ENCODE measurements around the gene HOXA13. TPM values are rescaled to one million over a fixed set of nuclear protein-coding genes. Genes with fewer than 3 reads are reported as not detected.

Gene HOXA13
- total and polyA plus RNA-seq, 4 donors = 0.38 TPM; not detected in 3

- 55 to 80% methylated on average over 48 of the region's 48 CpGs for WGBS, 2 donors
- Histone ChIP-seq H3K36me3 (ENCODE audit: control insufficient read depth in 1 of 2, insufficient read depth in 2 of 2, low read length in 1 of 2) (no peaks in the 10 kb centered on the region), H3K4me1 (ENCODE audit: control insufficient read depth in 1 of 2, insufficient read depth in 2 of 2, low read length in 2 of 2) (peaks cover 0 to 2% of the 10 kb centered on the region in 2 donors), H3K4me3 (ENCODE audit: low read length in 2 of 2) (no peak overlapping the region), H3K9me3 (ENCODE audit: control insufficient read depth, low read length) (no peaks in the 10 kb centered on the region), H3K27me3 (ENCODE audit: control insufficient read depth in 1 of 2, insufficient read depth in 2 of 2, low read length in 1 of 2) (no peaks in the 10 kb centered on the region), H3K27ac (ENCODE audit: low read depth in 1 of 2, low read length in 2 of 2) (no peak overlapping the region)
- intact Hi-C loops (cut with DNase I) = loop anchor here (5.0 to 10.0 kb wide), 3 partner anchors 788 to 1298 kb away; partner anchors contain the start of genes CBX3 (in 1 of the 2) and HNRNPA2B1 (in 1 of the 2)
- no peak for ATAC-seq (ENCODE audit: low FRiP score)
- DNase-seq = peak in 1 of 2 donors; percentile 84
Observed at GRCh38 chr7:27154901-27155815, 44.7 kb downstream of the HOXA13 start.

- no peak overlapping the region for H3K27ac ChIP-seq (ENCODE audit: low read depth in 1 of 2, low read length in 2 of 2)
- intact Hi-C loops (cut with DNase I) = loop anchor here in 1 of 2 donors (5.0 to 10.0 kb wide), 2 partner anchors 950 to 1297 kb away; partner anchors contain the start of genes CBX3 and HNRNPA2B1
- 67 to 89% methylated on average over 10 of the region's 10 CpGs for WGBS, 2 donors
- DNase-seq (no peak), ATAC-seq (ENCODE audit: low FRiP score) (no peak)
- no peaks in the 10 kb centered on the region for H3K9me3 ChIP-seq (ENCODE audit: control insufficient read depth, low read length)
- no peaks in the 10 kb centered on the region for H3K36me3 ChIP-seq (ENCODE audit: control insufficient read depth in 1 of 2, insufficient read depth in 2 of 2, low read length in 1 of 2)
- H3K27me3 ChIP-seq (ENCODE audit: control insufficient read depth in 1 of 2, insufficient read depth in 2 of 2, low read length in 1 of 2) = no peaks in the 10 kb centered on the region
- peaks cover 0 to 2% of the 10 kb centered on the region in 2 donors for H3K4me1 ChIP-seq (ENCODE audit: control insufficient read depth in 1 of 2, insufficient read depth in 2 of 2, low read length in 2 of 2)
- H3K4me3 ChIP-seq (ENCODE audit: low read length in 2 of 2) = no peak overlapping the region
Observed at GRCh38 chr7:27154369-27154768, 45.5 kb downstream of the HOXA13 start.

GRCh38 chr7:27153526-27153925 is 46.4 kb downstream of the HOXA13 start:
- WGBS, 2 donors = 76 to 98% methylated on average over 3 of the region's 3 CpGs
- Histone ChIP-seq H3K4me3 (ENCODE audit: low read length in 2 of 2) (no peak overlapping the region), H3K27me3 (ENCODE audit: control insufficient read depth in 1 of 2, insufficient read depth in 2 of 2, low read length in 1 of 2) (no peaks in the 10 kb centered on the region), H3K9me3 (ENCODE audit: control insufficient read depth, low read length) (no peaks in the 10 kb centered on the region), H3K4me1 (ENCODE audit: control insufficient read depth in 1 of 2, insufficient read depth in 2 of 2, low read length in 2 of 2) (peaks cover 0 to 2% of the 10 kb centered on the region in 2 donors), H3K27ac (ENCODE audit: low read depth in 1 of 2, low read length in 2 of 2) (no peak overlapping the region), H3K36me3 (ENCODE audit: control insufficient read depth in 1 of 2, insufficient read depth in 2 of 2, low read length in 1 of 2) (no peaks in the 10 kb centered on the region)
- ATAC-seq (ENCODE audit: low FRiP score) (no peak), DNase-seq (no peak)
- intact Hi-C loops (cut with DNase I) = loop anchor here in 1 of 2 donors (5.0 to 10.0 kb wide), 2 partner anchors 949 to 1296 kb away; partner anchors contain the start of genes CBX3 and HNRNPA2B1

- H3K27me3 ChIP-seq (ENCODE audit: control insufficient read depth in 1 of 2, insufficient read depth in 2 of 2, low read length in 1 of 2) = no peaks in the 10 kb centered on the region
- WGBS, 2 donors = 59 to 83% methylated on average over 22 of the region's 22 CpGs
- no peaks in the 10 kb centered on the region for H3K36me3 ChIP-seq (ENCODE audit: control insufficient read depth in 1 of 2, insufficient read depth in 2 of 2, low read length in 1 of 2)
- ATAC-seq (ENCODE audit: low FRiP score) (no peak), DNase-seq (peak in 1 of 2 donors; percentile 77)
- no peak overlapping the region for H3K27ac ChIP-seq (ENCODE audit: low read depth in 1 of 2, low read length in 2 of 2)
- H3K4me1 ChIP-seq (ENCODE audit: control insufficient read depth in 1 of 2, insufficient read depth in 2 of 2, low read length in 2 of 2) = peaks cover 0 to 2% of the 10 kb centered on the region in 2 donors
- no peak overlapping the region for H3K4me3 ChIP-seq (ENCODE audit: low read length in 2 of 2)
- H3K9me3 ChIP-seq (ENCODE audit: control insufficient read depth, low read length) = no peaks in the 10 kb centered on the region
- intact Hi-C loops (cut with DNase I) = loop anchor here in 1 of 2 donors (5.0 to 10.0 kb wide), 2 partner anchors 948 to 1296 kb away; partner anchors contain the start of genes CBX3 and HNRNPA2B1
Observed at GRCh38 chr7:27152816-27153442, 47.0 kb downstream of the HOXA13 start.

GRCh38 chr7:27151931-27152815 is 47.7 kb downstream of the HOXA13 start, which contains the start of gene HOXA3:
HOXA3 (minus strand) TSS chr7:27152583; CDS start chr7:27110640, 41,943 bp downstream.
- Histone ChIP-seq H3K27me3 (ENCODE audit: control insufficient read depth in 1 of 2, insufficient read depth in 2 of 2, low read length in 1 of 2) (no peaks in the 10 kb centered on the region), H3K27ac (ENCODE audit: low read depth in 1 of 2, low read length in 2 of 2) (peak within 1 kb of the TSS; percentile 23 to 65), H3K4me1 (ENCODE audit: control insufficient read depth in 1 of 2, insufficient read depth in 2 of 2, low read length in 2 of 2) (peaks cover 0 to 2% of the 10 kb centered on the region in 2 donors), H3K4me3 (ENCODE audit: low read length in 2 of 2) (peak within 1 kb of the TSS; percentile 4 to 23), H3K36me3 (ENCODE audit: control insufficient read depth in 1 of 2, insufficient read depth in 2 of 2, low read length in 1 of 2) (no peaks in the 10 kb centered on the region), H3K9me3 (ENCODE audit: control insufficient read depth, low read length) (no peaks in the 10 kb centered on the region)
- intact Hi-C loops (cut with DNase I) = loop anchor here in 1 of 2 donors (5.0 to 10.0 kb wide), 2 partner anchors 947 to 1295 kb away; partner anchors contain the start of genes CBX3 and HNRNPA2B1
- DNase-seq (peak in 1 of 2 donors; percentile 88), ATAC-seq (ENCODE audit: low FRiP score) (peak; percentile 58)
- WGBS, 2 donors = 8 to 9% methylated on average over 48 to 53 of the region's 53 CpGs

- Histone ChIP-seq H3K4me1 (ENCODE audit: control insufficient read depth in 1 of 2, insufficient read depth in 2 of 2, low read length in 2 of 2) (peaks cover 0 to 2% of the 10 kb centered on the region in 2 donors), H3K9me3 (ENCODE audit: control insufficient read depth, low read length) (no peaks in the 10 kb centered on the region), H3K36me3 (ENCODE audit: control insufficient read depth in 1 of 2, insufficient read depth in 2 of 2, low read length in 1 of 2) (no peaks in the 10 kb centered on the region), H3K4me3 (ENCODE audit: low read length in 2 of 2) (peak overlapping the region; percentile 4 to 23), H3K27ac (ENCODE audit: low read depth in 1 of 2, low read length in 2 of 2) (peak overlapping the region in 1 of 2 donors; percentile 65), H3K27me3 (ENCODE audit: control insufficient read depth in 1 of 2, insufficient read depth in 2 of 2, low read length in 1 of 2) (no peaks in the 10 kb centered on the region)
- whole genome bisulfite sequencing, 2 donors = 6 to 8% methylated on average over 27 of the region's 27 CpGs
- intact Hi-C loops (cut with DNase I) = loop anchor here in 1 of 2 donors (5.0 to 10.0 kb wide), 2 partner anchors 947 to 1294 kb away; partner anchors contain the start of genes CBX3 and HNRNPA2B1
- ATAC-seq (ENCODE audit: low FRiP score) = no peak
- no peak for DNase-seq
Observed at GRCh38 chr7:27151341-27151930, 48.5 kb downstream of the HOXA13 start.

GRCh38 chr7:27150568-27151340 is 49.1 kb downstream of the HOXA13 start:
- peak; percentile 81 for ATAC-seq (ENCODE audit: low FRiP score)
- no peaks in the 10 kb centered on the region for H3K27me3 ChIP-seq (ENCODE audit: control insufficient read depth in 1 of 2, insufficient read depth in 2 of 2, low read length in 1 of 2)
- peak overlapping the region; percentile 7 to 33 for H3K4me3 ChIP-seq (ENCODE audit: low read length in 2 of 2)
- H3K9me3 ChIP-seq (ENCODE audit: control insufficient read depth, low read length) = no peaks in the 10 kb centered on the region
- peak; percentile 84 to 93 for DNase-seq
- peaks cover 0 to 2% of the 10 kb centered on the region in 2 donors for H3K4me1 ChIP-seq (ENCODE audit: control insufficient read depth in 1 of 2, insufficient read depth in 2 of 2, low read length in 2 of 2)
- 1 to 2% methylated on average over 58 of the region's 58 CpGs for WGBS, 2 donors
- intact Hi-C loops (cut with DNase I) = loop anchor here in 1 of 2 donors (5.0 to 10.0 kb wide), 2 partner anchors 946 to 1293 kb away; partner anchors contain the start of genes CBX3 and HNRNPA2B1
- no peaks in the 10 kb centered on the region for H3K36me3 ChIP-seq (ENCODE audit: control insufficient read depth in 1 of 2, insufficient read depth in 2 of 2, low read length in 1 of 2)
- H3K27ac ChIP-seq (ENCODE audit: low read depth in 1 of 2, low read length in 2 of 2) = peak overlapping the region in 1 of 2 donors; percentile 65

Measured in aorta (tissue), 5 donors.